Endodermal cell (in vitro differentiated cells): ENCODE results near the gene C13orf46. TPM values are rescaled to one million over a fixed set of nuclear protein-coding genes. Genes with fewer than 3 reads are reported as not detected.

ENCODE experiments used
- DNase-seq: peaks from one replicate; pipeline ENCODE4 v3.0.0-alpha.2; 2017
- H3K27ac ChIP-seq: 2 replicates; pipeline ENCODE4 v1.5.1; 2013; ENCODE audit warnings: mild to moderate bottlenecking, low read depth, low read length, moderate library complexity
- H3K27me3 ChIP-seq: 2 replicates; pipeline ENCODE4 v1.6.1; 2013; ENCODE audit warnings: mild to moderate bottlenecking, low read length, moderate library complexity; ENCODE audit not compliant: insufficient read depth, control insufficient read depth, poor library complexity, severe bottlenecking
- H3K36me3 ChIP-seq: 2 replicates; pipeline ENCODE4 v1.7.0; 2013; ENCODE audit warnings: mild to moderate bottlenecking, low read length, moderate library complexity; ENCODE audit not compliant: control insufficient read depth, insufficient read depth
- H3K4me1 ChIP-seq: one replicate; pipeline ENCODE4 v1.7.0; 2013; ENCODE audit warnings: low read length; ENCODE audit not compliant: control insufficient read depth, insufficient read depth
- H3K4me3 ChIP-seq: 2 replicates; pipeline ENCODE4 v1.5.1; 2013; ENCODE audit warnings: mild to moderate bottlenecking, low read length, moderate library complexity
- H3K9ac ChIP-seq: 2 replicates; pipeline ENCODE4 v1.6.1; 2013; ENCODE audit warnings: mild to moderate bottlenecking, low read length, moderate library complexity; ENCODE audit not compliant: poor library complexity, severe bottlenecking; ENCODE audit errors: extremely low read depth
- H3K9me3 ChIP-seq: 2 replicates; pipeline ENCODE4 v1.6.1; 2013; ENCODE audit warnings: mild to moderate bottlenecking, low read length, moderate library complexity; ENCODE audit not compliant: control insufficient read depth
- H3K27ac Mint-ChIP-seq: 2 replicates; pipeline ENCODE4 v1.8.0; 2020; ENCODE audit warnings: mixed read lengths
- H3K27me3 Mint-ChIP-seq: 2 replicates; pipeline ENCODE4 v1.8.0; 2021; ENCODE audit warnings: mild to moderate bottlenecking, mixed read lengths; ENCODE audit not compliant: insufficient read depth
- H3K36me3 Mint-ChIP-seq: 2 replicates; pipeline ENCODE4 v1.8.0; 2020; ENCODE audit warnings: low read depth, mixed read lengths
- H3K4me1 Mint-ChIP-seq: 2 replicates; pipeline ENCODE4 v1.8.0; 2020; ENCODE audit warnings: mixed read lengths
- H3K4me3 Mint-ChIP-seq: 2 replicates; pipeline ENCODE4 v1.8.0; 2020; ENCODE audit warnings: mild to moderate bottlenecking, moderate library complexity, mixed read lengths
- H3K9me3 Mint-ChIP-seq: 2 replicates; pipeline ENCODE4 v1.8.0; 2020; ENCODE audit warnings: mild to moderate bottlenecking, mixed read lengths
- WGBS, 2 experiments: methylation state at CpG; one replicate each; pipeline versions ENCODE4 v1.1.5 to v1.1.7; 2013; ENCODE audit warnings: missing lambda C conversion rate in 2 of 2, mixed read lengths in 1 of 2; ENCODE audit not compliant: insufficient coverage in 1 of 2, insufficient read length in 1 of 2; 5-methylcytosine and 5-hydroxymethylcytosine counted together
- total RNA-seq, 2 donors: library from RNA; stranded (reverse); fragmentation: NEBNext Ultra II Directional in 1 of 2; extraction: Animal tissue kit (Norgen Biotek cat#: 25700) in 1 of 2; gene quantifications; 2 replicates in 1 of 2; 3 replicates in 1 of 2; pipeline ENCODE4 v1.2.1, GENCODE V29; 2021
- TF ChIP-seq, protein P1 (sequence below): fragments of 200-600 bp; sonication (generic); conservative IDR thresholded peaks from 2 replicates; pipeline ENCODE4 v1.5.0; 2021; ENCODE audit warnings: antibody characterized with exemption, mild to moderate bottlenecking

Gene C13orf46
- total RNA-seq, 2 donors from 2014 or later = 0.20 to 0.27 TPM

DNA sequence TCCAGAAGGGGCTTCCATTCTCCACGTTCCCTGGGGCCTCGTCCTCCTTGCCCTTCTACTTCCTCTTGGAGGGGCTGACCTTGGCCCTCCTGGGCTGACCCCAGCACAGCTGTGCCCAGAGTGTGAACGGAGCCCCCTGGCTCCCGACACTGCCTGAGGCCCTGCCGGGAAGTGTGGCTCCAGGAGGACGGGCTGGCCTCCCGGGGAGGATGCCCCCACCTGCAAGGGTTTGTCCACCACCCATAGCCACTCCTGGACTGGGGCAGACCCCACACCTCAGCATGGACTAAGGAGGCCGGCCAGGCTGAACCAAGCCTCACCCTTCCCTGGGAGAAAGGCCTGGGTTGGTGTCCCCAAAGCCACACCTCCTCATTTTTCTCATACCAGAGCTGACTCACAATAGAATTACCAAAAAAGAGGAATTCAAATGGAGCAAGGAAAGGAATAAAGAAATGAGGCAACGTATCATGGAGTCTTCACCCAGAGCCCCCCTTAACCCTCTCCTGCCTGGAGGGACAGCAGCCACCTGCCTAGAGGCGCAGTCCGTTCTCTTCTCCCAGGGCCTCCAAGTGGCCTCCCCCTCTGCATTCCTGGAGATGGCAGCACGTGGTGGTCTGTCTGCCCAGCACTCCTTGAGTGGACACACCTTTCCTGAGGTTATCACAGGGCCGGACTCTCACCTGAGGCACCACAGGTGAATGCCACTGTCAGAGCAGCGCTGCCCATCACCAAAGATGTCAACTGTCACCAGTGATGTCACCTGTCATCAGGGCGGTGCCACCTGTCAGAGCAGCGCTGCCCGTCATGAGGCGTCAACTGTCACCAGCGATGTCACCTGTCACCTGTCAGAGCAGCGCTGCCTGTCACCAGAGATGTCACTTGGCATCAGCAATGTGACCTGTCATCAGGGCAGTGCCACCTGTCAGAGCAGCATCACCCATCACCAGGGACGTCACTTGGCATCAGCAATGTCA is 3.1 kb upstream of the C13orf46 start:
- WGBS, 2 experiments = 87 to 90% methylated on average over 12 to 21 of the region's 21 CpGs
- TF ChIP-seq, protein P1, sequence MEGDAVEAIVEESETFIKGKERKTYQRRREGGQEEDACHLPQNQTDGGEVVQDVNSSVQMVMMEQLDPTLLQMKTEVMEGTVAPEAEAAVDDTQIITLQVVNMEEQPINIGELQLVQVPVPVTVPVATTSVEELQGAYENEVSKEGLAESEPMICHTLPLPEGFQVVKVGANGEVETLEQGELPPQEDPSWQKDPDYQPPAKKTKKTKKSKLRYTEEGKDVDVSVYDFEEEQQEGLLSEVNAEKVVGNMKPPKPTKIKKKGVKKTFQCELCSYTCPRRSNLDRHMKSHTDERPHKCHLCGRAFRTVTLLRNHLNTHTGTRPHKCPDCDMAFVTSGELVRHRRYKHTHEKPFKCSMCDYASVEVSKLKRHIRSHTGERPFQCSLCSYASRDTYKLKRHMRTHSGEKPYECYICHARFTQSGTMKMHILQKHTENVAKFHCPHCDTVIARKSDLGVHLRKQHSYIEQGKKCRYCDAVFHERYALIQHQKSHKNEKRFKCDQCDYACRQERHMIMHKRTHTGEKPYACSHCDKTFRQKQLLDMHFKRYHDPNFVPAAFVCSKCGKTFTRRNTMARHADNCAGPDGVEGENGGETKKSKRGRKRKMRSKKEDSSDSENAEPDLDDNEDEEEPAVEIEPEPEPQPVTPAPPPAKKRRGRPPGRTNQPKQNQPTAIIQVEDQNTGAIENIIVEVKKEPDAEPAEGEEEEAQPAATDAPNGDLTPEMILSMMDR = no peak
- Histone ChIP-seq H3K4me3 (no peak overlapping the region), H3K27me3 (no peaks in the 10 kb centered on the region), H3K9ac (no peak overlapping the region), H3K4me1 (peaks cover 3% of the 10 kb centered on the region), H3K36me3 (no peaks in the 10 kb centered on the region), H3K27ac (no peak overlapping the region), H3K9me3 (no peaks in the 10 kb centered on the region)
- Mint-ChIP-seq H3K9me3 (no peaks in the 10 kb centered on the region), H3K4me3 (no peak overlapping the region), H3K4me1 (no peaks in the 10 kb centered on the region), H3K27me3 (no peaks in the 10 kb centered on the region), H3K27ac (no peak overlapping the region), H3K36me3 (peaks cover 21% of the 10 kb centered on the region)
- no peak for DNase-seq

DNA sequence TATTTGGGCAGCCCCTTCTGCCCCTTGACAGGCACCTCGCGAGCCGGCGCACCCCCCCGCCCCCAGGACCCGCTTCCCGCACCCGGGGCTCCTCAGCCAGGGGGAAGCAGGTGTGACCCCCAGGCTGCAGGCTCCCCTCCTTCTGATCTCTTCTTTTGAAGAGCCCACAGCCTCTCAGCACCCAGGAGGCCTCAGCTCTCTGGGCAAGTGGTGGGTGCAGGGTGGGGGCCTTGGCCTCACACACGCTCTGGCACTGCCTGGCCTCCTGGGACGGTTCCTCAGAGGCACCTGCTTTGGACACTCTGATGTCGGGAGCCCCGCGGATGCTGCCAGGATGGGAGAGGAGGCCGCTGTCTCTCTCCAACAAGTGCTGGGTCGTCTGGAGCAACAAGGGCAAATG is 1.5 kb upstream of the C13orf46 start:
- Mint-ChIP-seq H3K4me3 (no peak overlapping the region), H3K27ac (no peak overlapping the region), H3K9me3 (no peaks in the 10 kb centered on the region), H3K36me3 (peaks cover 13% of the 10 kb centered on the region), H3K4me1 (peaks cover 5% of the 10 kb centered on the region), H3K27me3 (no peaks in the 10 kb centered on the region)
- Histone ChIP-seq H3K9ac (no peak overlapping the region), H3K4me3 (no peak overlapping the region), H3K27me3 (no peaks in the 10 kb centered on the region), H3K4me1 (peaks cover 3% of the 10 kb centered on the region), H3K36me3 (no peaks in the 10 kb centered on the region), H3K27ac (no peak overlapping the region), H3K9me3 (no peaks in the 10 kb centered on the region)
- DNase-seq = no peak
- 92 to 97% methylated on average over 11 to 15 of the region's 15 CpGs for WGBS, 2 experiments
- TF ChIP-seq, protein P1 = no peak

DNA sequence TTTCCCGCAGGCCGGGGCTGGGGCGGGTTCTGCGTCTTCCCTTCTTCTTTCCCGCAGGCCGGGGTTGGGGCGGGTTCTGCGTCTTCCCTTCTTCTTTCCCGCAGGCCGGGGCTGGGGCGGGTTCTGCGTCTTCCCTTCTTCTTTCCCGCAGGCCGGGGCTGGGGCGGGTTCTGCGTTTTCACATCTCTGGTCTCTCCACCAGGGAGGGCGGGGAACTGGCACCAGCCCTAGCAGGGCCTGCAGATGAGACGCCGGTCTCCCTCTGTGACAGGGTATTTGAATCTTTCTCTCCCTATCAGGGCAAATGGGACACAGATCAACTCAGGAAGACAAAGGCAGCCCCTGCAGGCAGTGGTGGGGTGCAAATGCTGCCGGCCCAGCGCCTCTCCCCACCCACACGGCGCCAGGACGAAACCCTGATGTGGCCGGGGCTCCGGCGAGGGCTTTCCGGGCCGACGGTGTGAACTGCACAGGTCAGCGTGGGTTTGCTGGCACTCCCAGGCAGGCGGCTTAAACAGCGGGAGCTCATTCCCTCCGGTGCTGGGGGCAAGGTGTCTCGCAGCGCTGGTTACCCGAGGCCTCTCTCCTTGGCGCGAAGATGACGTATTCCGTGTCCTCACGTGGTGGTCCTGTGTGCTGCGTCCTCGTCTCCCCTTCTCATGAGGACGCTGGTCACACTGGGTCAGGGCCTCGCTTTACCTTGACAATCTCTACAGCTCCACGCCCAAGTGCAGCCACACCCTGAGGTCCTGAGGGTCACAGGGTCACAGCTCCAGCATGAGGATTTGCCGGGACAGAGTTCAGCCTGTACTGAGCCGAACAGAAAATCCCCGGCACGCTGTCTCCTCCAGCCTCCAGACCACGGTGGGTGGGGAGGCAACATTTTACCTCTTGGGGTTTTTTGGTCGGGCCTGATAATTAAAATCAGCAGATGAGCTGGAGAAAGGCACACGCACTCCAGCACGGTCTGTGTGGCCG is 717 bp upstream of the C13orf46 start:
- TF ChIP-seq, protein P1 = no peak
- 94 to 95% methylated on average over 29 to 49 of the region's 56 CpGs for WGBS, 2 experiments
- H3K4me3 ChIP-seq = no peak overlapping the region
- H3K4me1 Mint-ChIP-seq = peaks cover 5% of the 10 kb centered on the region
- peaks cover 3% of the 10 kb centered on the region for H3K4me1 ChIP-seq
- DNase-seq = no peak
- H3K27ac ChIP-seq = no peak overlapping the region
- no peaks in the 10 kb centered on the region for H3K9me3 Mint-ChIP-seq
- H3K27me3 ChIP-seq = no peaks in the 10 kb centered on the region
- peaks cover 11% of the 10 kb centered on the region for H3K36me3 Mint-ChIP-seq
- no peaks in the 10 kb centered on the region for H3K27me3 Mint-ChIP-seq
- H3K27ac Mint-ChIP-seq = no peak overlapping the region
- H3K4me3 Mint-ChIP-seq = no peak overlapping the region
- no peaks in the 10 kb centered on the region for H3K36me3 ChIP-seq
- H3K9ac ChIP-seq = no peak overlapping the region
- no peaks in the 10 kb centered on the region for H3K9me3 ChIP-seq
